Keratinocyte (primary cell): ENCODE measurements around the gene LRIG1. TPM values are rescaled to one million over a fixed set of nuclear protein-coding genes. Genes with fewer than 3 reads are reported as not detected.

ENCODE experiments used
- DNase-seq: peaks from one replicate; pipeline ENCODE4 v3.0.0-alpha.2; 2011; ENCODE audit warnings: low read depth, missing footprints, low spot score
- FAIRE-seq: peaks from 2 replicates; lab custom pipeline; 2011; peaks lifted over from hg19 to GRCh38; lab: Jason Lieb, UNC
- H2AFZ ChIP-seq: 2 replicates; pipeline ENCODE4 v1.6.0; 2012; ENCODE audit warnings: low read length, control low read depth, inconsistent platforms; ENCODE audit not compliant: control insufficient read depth
- H3K27ac ChIP-seq: 2 replicates; pipeline ENCODE4 v1.5.1; 2011; ENCODE audit warnings: low read length; ENCODE audit not compliant: control insufficient read depth, insufficient read depth
- H3K27me3 ChIP-seq: 3 replicates; pipeline ENCODE4 v1.6.0; 2011; ENCODE audit warnings: low read length; ENCODE audit not compliant: control insufficient read depth, insufficient read depth; ENCODE audit errors: extremely low read depth
- H3K36me3 ChIP-seq, 2 experiments: 2 replicates in 1 of 2; 3 replicates in 1 of 2; pipeline ENCODE4 v1.5.1; 2011; ENCODE audit warnings: low read length in 2 of 2, mild to moderate bottlenecking in 1 of 2; ENCODE audit not compliant: control insufficient read depth in 2 of 2, insufficient read depth in 2 of 2; ENCODE audit errors: extremely low read depth in 1 of 2
- H3K4me1 ChIP-seq: 3 replicates; pipeline ENCODE4 v1.5.1; 2011; ENCODE audit warnings: low read length; ENCODE audit not compliant: control insufficient read depth, insufficient read depth; ENCODE audit errors: extremely low read depth
- H3K4me2 ChIP-seq: 3 replicates; pipeline ENCODE4 v1.6.0; 2011; ENCODE audit warnings: low read depth, low read length; ENCODE audit not compliant: control insufficient read depth, insufficient read depth; ENCODE audit errors: extremely low read depth
- H3K4me3 ChIP-seq, 3 experiments: fragments of 200-600 bp in 1 of 3; sonication (generic) in 1 of 3; 2 replicates in 2 of 3; 3 replicates in 1 of 3; pipeline ENCODE4 v1.5.1; 2011 to 2016; ENCODE audit warnings: low read length in 3 of 3, mild to moderate bottlenecking in 3 of 3, control low read depth in 2 of 3, inconsistent platforms in 1 of 3, low read depth in 1 of 3, mixed read lengths in 1 of 3, mixed run types in 1 of 3, moderate library complexity in 1 of 3; ENCODE audit not compliant: control insufficient read depth in 2 of 3, insufficient read depth in 2 of 3; ENCODE audit errors: extremely low read depth in 1 of 3
- H3K79me2 ChIP-seq: 2 replicates; pipeline ENCODE4 v1.6.0; 2012; ENCODE audit warnings: low read length; ENCODE audit not compliant: control insufficient read depth, insufficient read depth
- H3K9ac ChIP-seq: 3 replicates; pipeline ENCODE4 v1.6.0; 2011; ENCODE audit warnings: low read length; ENCODE audit not compliant: control insufficient read depth, insufficient read depth; ENCODE audit errors: extremely low read depth
- H3K9me1 ChIP-seq: 3 replicates; pipeline ENCODE4 v1.6.0; 2011; ENCODE audit warnings: low read length; ENCODE audit not compliant: control insufficient read depth, insufficient read depth; ENCODE audit errors: extremely low read depth
- H3K9me3 ChIP-seq: 2 replicates; pipeline ENCODE4 v1.5.1; 2012; ENCODE audit warnings: low read depth, low read length; ENCODE audit not compliant: control insufficient read depth
- H4K20me1 ChIP-seq: 3 replicates; pipeline ENCODE4 v1.6.0; 2011; ENCODE audit warnings: low read length; ENCODE audit not compliant: control insufficient read depth, insufficient read depth; ENCODE audit errors: extremely low read depth
- EZH2 ChIP-seq: IDR thresholded peaks from one replicate; pipeline ENCODE4 v1.6.1; 2012; ENCODE audit warnings: inconsistent platforms, mild to moderate bottlenecking, low read length, moderate library complexity
- dilution Hi-C: fragments of 300-500 bp; cut with MboI; formaldehyde crosslinking; loops from one replicate; pipeline ENCODE4 v1.7.0; 2020; ENCODE audit warnings: low sequenced_read_pairs; ENCODE audit not compliant: extremely low pct_ligation_motif_present
- polyA plus RNA-seq, 5 experiments: library from polyadenylated mRNA; depleted of rRNA in 3 of 5; stranded (reverse) in 3 of 5; stranded (forward) in 1 of 5; unstranded in 1 of 5; fragments of >200 nt; gene quantifications; 1 replicate in 1 of 5; 2 replicates in 3 of 5; 3 replicates in 1 of 5; pipeline versions ENCODE4 v1.2.1 to v1.2.3, GENCODE V29; 2011 to 2012; ENCODE audit warnings: missing spikeins in 2 of 5, low read depth in 1 of 5, low replicate concordance in 1 of 5
- TF ChIP-seq, protein P1 (sequence below), 3 experiments: IDR thresholded peaks in 1 of 3; conservative IDR thresholded peaks in 1 of 3; optimal IDR thresholded peaks in 1 of 3; 2 replicates in 2 of 3; 3 replicates in 1 of 3; pipeline versions ENCODE3 to v1.5.1; 2011; ENCODE audit warnings: low read length in 3 of 3, mild to moderate bottlenecking in 3 of 3, moderate library complexity in 2 of 3, control low read depth in 1 of 3, inconsistent platforms in 1 of 3; ENCODE audit not compliant: insufficient read depth in 2 of 3; ENCODE audit errors: extremely low read depth in 1 of 3

LRIG1 gene
- polyA plus RNA-seq, 1 donor (not counting 4 experiments of a cell fraction or from before 2014, with no cell fraction given) = 17.2 TPM

- Histone ChIP-seq H3K4me3 (no peak overlapping the region), H3K9me1 (no peaks in the 10 kb centered on the region), H3K4me1 (no peaks in the 10 kb centered on the region), H3K27ac (no peak overlapping the region), H3K27me3 (no peaks in the 10 kb centered on the region), H3K9me3 (no peaks in the 10 kb centered on the region), H3K36me3 (peaks cover 31 to 40% of the 10 kb centered on the region in 2 experiments), H3K79me2 (no peaks in the 10 kb centered on the region), H3K9ac (no peak overlapping the region), H4K20me1 (no peaks in the 10 kb centered on the region), H3K4me2 (no peak overlapping the region), H2AFZ (no peak overlapping the region)
- FAIRE-seq = no peak
- TF ChIP-seq, protein P1, sequence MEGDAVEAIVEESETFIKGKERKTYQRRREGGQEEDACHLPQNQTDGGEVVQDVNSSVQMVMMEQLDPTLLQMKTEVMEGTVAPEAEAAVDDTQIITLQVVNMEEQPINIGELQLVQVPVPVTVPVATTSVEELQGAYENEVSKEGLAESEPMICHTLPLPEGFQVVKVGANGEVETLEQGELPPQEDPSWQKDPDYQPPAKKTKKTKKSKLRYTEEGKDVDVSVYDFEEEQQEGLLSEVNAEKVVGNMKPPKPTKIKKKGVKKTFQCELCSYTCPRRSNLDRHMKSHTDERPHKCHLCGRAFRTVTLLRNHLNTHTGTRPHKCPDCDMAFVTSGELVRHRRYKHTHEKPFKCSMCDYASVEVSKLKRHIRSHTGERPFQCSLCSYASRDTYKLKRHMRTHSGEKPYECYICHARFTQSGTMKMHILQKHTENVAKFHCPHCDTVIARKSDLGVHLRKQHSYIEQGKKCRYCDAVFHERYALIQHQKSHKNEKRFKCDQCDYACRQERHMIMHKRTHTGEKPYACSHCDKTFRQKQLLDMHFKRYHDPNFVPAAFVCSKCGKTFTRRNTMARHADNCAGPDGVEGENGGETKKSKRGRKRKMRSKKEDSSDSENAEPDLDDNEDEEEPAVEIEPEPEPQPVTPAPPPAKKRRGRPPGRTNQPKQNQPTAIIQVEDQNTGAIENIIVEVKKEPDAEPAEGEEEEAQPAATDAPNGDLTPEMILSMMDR (optimal IDR thresholded peaks at IDR 0.05 in 1 of 3, IDR thresholded peaks at IDR 0.05 in 1 of 3, conservative IDR thresholded peaks at IDR 0.05 in 1 of 3; ENCODE audit: extremely low read depth in 1 of 3, insufficient read depth in 2 of 3, low read length in 3 of 3) = no peak
- TF ChIP-seq EZH2 = no peak
- no peak for DNase-seq
- dilution Hi-C loops = no loop called here
Observed at GRCh38 chr3:66383998-66384745, 116.7 kb downstream of the LRIG1 start.

- H3K9ac ChIP-seq = no peak overlapping the region
- no peak for DNase-seq
- H3K27ac ChIP-seq = no peak overlapping the region
- peaks cover 33 to 48% of the 10 kb centered on the region in 2 experiments for H3K36me3 ChIP-seq
- dilution Hi-C loops = no loop called here
- H3K4me2 ChIP-seq = no peak overlapping the region
- H2AFZ ChIP-seq = no peak overlapping the region
- H3K27me3 ChIP-seq = no peaks in the 10 kb centered on the region
- H3K4me1 ChIP-seq = no peaks in the 10 kb centered on the region
- H3K79me2 ChIP-seq = no peaks in the 10 kb centered on the region
- H4K20me1 ChIP-seq = no peaks in the 10 kb centered on the region
- no peak for FAIRE-seq
- H3K4me3 ChIP-seq = no peak overlapping the region
- no peaks in the 10 kb centered on the region for H3K9me1 ChIP-seq
- H3K9me3 ChIP-seq = no peaks in the 10 kb centered on the region
- TF ChIP-seq, protein P1 (optimal IDR thresholded peaks at IDR 0.05 in 1 of 3, IDR thresholded peaks at IDR 0.05 in 1 of 3, conservative IDR thresholded peaks at IDR 0.05 in 1 of 3; ENCODE audit: extremely low read depth in 1 of 3, insufficient read depth in 2 of 3, low read length in 3 of 3) = no peak
- TF ChIP-seq EZH2 = no peak
Observed at GRCh38 chr3:66383023-66383422, 117.8 kb downstream of the LRIG1 start.
